ENCODE data around the gene NCAPG2.
"Not testable (repeated sequence)": the region's sequence is repeated elsewhere in the genome, so short reads cannot be mapped to it uniquely, and the experiment has no call there.

Gene NCAPG2

DNA sequence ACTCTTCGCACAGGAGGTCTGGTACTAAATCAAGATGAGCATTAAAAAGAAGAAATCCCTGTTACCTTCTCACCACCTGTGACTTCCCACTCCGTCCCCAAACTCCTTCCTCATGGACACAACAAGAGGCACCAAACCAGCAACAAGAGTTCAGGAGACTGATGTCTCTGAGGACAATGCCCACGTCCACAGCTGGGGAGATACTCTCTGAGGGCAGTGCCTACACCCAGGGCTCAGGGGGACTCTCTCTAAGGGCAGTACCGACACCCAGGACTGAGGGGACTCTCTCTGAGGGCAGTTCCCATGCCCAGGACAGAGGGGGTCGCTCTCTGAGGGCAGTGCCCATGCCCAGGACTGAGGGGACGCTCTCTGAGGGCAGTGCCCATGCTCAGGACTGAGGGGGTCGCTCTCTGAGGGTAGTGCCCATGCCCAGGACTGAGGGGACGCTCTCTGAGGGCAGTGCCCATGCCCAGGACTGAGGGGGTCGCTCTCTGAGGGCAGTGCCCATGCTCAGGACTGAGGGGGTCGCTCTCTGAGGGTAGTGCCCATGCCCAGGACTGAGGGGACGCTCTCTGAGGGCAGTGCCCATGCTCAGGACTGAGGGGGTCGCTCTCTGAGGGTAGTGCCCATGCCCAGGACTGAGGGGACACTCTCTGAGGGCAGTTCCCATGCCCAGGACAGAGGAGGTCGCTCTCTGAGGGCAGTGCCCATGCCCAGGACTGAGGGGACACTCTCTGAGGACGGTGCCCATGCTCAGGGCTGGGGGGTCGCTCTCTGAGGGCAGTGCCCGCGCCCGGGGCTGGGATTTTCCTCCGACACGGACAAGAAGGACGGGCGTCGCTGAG is 703 bp downstream of the NCAPG2 start:
- DNase-seq: not testable (repeated sequence)

DNA sequence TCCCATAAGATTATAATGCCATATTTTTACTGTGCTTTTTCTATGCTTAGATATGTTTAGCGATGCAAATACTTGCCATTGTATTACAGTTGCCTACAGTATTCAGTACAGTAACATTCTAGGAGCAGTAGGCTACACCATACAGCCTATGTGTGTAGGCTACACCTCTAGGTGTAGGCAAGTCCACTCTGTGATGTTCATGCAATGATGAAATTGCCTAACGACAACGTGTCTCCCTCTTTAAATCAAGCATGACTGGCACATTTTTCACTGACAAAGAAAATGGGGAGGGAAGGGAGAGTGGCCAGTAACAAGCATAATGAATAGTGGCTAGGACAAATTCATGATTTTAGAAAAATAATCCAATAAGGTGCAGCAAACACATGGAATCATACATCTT is 1.7 kb downstream of the NCAPG2 start:
- DNase-seq: no peak

- DNase-seq: no peak
These were observed 2.4 kb downstream of the NCAPG2 start for GRCh38 chr7:158702196-158702595.

DNA sequence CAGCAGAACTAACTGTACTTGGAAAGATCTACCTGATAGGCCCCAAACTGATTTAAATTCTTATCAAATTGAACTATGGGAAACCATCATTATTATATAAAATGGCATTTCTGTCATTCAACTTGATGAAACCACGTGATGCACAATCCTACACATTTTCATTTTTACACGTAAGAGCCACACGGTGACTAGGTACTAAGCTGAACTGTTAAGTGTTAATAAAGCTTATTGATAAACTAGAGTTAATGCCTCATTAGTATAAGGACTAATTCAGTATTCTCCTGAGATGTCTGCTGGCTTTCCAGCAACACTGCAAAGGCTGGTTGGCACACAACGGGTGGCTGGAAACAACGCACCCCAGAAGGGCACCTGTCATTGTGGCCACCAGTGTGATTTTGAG is 4.6 kb downstream of the NCAPG2 start:
- no peak for DNase-seq

DNA sequence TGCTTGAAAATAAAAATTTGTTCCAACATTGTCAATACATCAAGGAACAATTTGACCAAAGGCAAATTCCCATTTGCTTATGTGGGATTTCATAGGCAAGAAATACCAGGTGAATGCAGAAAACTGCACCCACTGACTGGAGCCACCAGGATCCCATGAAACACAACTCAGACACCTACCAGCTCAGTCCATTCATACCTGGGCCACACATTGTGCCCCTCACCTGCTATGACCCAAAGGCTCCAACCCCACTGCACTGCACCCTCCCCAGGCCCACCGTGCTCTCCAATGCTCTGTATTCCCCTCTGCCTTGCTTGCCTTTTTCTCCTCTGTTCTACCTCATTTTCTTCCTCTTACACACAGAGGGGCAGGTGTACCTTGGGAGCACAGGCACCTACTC is 5.3 kb downstream of the NCAPG2 start:
- DNase-seq: no peak

DNA sequence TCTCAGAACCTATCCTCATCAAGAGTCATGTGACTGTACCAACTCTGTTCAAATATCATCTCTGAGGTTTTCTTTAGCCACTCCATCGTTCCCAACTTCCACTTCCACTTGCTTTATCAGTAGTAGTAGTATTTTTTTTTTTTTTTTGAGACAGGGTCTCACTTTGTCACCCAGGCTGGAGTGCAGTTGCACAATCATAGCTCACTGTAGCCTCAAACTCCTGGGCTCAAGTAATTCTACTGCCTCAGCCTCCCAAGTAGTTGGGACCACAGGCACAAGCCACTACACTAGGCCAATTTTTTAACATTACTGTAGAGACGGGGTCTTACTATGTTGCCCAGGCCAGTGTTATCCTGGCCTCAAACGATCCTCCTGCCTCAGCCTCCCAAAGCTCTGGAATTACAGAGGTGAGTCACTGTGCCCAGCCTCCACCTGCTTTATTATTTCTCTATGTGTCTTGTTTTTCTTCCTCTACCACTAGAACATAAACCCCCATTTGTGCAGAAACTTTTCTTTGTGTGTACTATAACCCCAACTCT is 5.9 kb downstream of the NCAPG2 start:
- DNase-seq: no peak

DNA sequence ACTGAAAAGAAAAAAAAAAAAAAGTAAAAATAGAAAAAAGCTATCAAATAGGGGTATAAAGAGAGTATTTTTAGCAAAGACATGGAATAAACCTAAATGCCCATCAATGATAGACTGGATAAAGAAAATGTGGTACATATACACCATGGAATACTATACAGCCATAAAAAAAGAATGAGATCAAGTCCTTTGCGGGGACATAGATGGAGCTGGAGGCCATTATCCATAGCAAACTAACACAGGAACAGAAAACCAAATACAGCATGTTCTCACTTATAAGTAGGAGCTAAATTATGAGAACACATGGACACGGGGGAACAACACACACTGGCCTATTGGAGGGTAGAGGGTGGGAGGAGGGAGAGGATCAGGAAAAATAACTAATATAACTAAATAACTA is 7.0 kb downstream of the NCAPG2 start:
- DNase-seq: not testable (repeated sequence)

DNA sequence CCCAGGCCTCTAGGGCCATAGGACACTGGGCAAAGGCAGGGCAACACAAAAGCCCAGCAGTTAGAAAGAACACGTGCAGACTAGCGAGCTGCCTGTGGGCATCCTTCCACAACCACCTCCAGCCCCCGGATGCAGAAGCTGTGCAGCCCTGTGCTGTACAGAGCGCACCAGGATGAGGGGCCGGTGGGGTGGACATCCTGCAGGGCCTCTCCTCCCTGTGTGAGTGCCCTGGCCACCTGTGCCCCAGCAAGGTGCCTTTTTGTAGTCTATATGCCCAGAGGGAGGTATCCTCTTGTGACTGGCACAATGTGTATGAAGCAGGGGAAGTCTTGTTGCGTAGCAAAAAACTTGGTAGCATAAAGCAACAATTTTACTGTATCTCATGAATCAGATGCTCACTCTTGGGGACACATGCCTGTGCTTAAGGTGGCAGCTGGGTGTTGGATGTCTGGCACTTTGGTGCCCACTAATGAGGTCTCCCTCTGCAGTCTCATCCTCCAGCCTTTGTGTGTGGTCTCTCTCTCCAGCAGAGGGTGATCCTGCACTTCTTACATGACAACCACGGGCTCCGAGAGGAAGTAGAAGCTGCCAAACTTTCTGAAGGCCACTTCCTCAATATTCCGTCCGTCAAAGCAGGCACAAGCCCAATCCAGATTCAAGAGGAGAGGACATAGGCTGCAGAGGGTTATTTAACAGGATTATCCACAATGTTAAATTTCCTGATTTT is 8.7 kb downstream of the NCAPG2 start:
- DNase-seq: no peak

DNA sequence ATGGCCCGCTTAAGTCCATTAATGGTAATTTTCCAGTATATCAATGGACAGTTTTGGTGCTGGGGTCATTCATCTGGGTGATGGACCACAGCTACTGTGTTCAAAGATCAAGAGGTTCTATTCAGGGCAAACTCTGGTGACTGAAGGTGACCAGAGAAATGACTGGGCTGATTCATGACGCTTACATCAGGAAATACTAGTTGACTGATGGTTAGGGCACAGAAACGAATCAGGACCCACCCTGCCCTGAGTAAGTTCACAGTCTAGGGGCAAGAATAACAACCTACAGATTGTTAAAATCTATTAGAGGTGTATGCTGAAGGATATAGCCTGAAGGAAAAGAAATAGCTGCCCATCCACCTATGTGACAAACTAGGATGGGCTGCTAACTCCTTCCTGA is 9.5 kb downstream of the NCAPG2 start:
- no peak for DNase-seq

GRCh38 chr7:158694650-158695049 is 10.0 kb downstream of the NCAPG2 start:
- no peak for DNase-seq

DNA sequence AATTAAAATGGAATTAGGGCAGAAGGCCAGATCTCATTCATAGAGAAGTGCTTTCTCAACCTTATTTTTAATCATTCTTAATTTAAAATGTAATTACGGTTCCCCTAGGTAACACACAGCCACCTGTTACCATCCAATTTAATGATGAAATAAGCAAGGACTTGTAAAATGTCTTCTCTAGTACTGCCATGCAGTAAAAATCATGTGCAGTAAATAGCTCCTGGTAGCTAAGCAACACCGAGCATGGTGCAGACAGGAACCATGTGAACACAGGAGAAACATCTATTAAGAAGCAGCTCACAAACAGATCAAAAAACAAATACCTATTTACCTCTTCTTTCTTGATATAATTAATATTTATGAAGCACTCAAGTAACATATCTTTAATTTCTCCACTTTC is 15.1 kb downstream of the NCAPG2 start:
- DNase-seq: no peak

GRCh38 chr7:158687406-158687805 is 17.2 kb downstream of the NCAPG2 start:
- no peak for DNase-seq

DNA sequence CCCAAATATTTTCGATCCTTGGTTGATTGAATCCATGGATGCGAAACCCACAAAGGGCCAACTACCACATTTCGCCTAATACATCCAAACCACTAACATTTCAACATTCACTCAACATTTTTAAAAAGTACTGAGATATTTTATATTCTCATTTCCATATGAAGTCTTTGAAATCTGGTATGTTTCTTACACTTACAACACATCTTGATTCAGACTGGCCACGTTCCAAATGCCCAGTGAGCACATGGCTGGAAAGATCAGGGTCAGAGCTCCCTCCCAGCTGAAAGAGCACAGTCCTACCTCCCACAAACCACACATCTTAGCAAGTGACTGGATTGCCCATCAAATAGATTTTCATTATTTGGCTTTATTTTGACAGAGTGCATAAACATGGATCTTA is 18.9 kb downstream of the NCAPG2 start:
- no peak for DNase-seq

- DNase-seq: no peak
These were observed 20.3 kb downstream of the NCAPG2 start for GRCh38 chr7:158684329-158684728.

DNA sequence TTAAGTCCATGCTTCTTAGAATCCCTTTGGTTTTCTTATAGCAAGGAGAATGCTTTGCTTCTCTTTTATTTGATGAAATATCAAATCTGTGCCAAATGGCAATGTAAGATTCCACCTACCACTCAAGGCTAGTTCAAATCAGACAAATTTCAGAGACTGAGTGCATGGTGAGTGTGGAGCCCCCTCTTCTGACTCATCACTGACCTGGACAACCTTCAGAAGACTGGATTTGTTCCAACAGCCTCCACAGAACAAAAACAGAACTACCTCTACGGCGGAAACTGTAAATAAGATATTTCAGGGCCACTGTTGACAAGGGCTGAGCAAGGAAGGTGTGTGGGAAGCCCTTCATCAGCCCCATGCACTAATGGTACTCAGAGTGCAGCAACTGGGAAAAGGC is 21.1 kb downstream of the NCAPG2 start:
- DNase-seq: no peak

DNA sequence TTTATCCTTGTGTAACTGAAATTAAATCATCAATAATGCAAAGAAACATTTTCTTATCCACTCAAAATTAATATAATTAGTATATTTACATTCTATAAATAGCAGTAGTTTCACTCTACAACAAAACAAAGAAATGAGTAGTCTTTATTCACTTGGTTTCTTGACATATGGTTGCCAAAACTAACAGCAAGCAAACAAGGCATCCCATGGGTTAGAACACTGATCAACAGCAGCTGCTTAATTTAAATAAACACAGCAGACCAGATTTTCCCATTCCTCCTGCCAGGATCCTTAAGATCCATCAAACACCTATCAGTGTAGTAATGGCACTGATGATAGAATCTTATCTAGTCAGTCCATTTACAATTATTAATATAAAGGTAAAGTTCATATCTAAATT is 22.1 kb downstream of the NCAPG2 start:
- no peak for DNase-seq

DNA sequence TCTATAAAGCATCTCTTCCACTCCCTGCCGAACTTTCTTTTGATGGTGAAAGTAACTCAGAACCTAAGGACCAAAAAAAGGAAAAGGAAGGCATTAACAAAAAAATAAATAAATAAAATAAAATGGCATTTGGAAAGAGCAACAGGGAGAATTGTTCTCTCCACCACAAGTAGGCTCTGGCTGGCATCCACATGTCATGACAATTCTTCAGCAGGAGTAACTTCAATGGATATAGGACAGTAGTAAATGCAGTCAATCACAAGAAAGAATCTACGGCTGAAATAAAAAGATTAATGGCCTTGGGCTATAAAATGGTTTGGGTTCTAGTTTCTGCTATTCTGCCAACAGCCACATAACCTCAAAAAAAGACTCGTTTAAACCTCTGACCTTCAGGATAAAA is 23.9 kb downstream of the NCAPG2 start:
- no peak for DNase-seq

- no peak for DNase-seq
These were observed 27.7 kb downstream of the NCAPG2 start for GRCh38 chr7:158676906-158677305.

- no peak for DNase-seq
These were observed 28.3 kb downstream of the NCAPG2 start for GRCh38 chr7:158676171-158676840.

- no peak for DNase-seq
These were observed 31.6 kb downstream of the NCAPG2 start for GRCh38 chr7:158672975-158673374.

GRCh38 chr7:158668086-158668485 is 36.5 kb downstream of the NCAPG2 start:
- not testable (repeated sequence) for DNase-seq

DNA sequence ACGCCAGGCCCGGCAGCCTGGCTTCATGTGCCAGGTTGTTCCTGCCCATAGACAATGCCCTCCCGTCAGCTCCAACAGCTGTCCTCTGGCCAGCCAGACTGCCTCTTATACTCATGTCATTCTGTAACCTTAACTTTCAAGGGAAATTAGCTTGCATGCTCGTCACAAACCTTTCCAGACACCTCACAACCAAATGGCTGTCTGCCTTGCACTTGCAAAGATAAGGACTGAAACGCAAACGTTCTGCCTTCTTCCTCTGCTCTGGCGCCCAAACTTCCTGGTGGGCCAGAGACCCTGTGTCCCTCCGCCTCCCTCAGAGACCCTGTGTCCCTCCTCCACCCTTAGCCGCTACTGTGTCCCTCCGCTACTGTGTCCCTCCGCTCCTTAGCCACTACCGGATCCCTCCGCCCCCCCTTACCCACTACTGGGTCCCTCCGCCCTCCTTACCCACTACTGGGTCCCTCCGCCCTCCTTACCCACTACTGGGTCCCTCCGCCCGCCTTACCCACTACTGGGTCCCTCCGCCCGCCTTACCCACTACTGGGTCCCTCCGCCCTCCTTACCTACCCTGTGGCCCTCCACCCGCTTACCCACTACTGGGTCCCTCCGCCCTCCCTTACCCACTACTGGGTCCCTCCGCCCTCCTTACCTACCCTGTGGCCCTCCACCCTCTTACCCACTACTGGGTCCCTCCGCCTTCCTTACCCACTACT is 37.5 kb downstream of the NCAPG2 start:
- not testable (repeated sequence) for DNase-seq

DNA sequence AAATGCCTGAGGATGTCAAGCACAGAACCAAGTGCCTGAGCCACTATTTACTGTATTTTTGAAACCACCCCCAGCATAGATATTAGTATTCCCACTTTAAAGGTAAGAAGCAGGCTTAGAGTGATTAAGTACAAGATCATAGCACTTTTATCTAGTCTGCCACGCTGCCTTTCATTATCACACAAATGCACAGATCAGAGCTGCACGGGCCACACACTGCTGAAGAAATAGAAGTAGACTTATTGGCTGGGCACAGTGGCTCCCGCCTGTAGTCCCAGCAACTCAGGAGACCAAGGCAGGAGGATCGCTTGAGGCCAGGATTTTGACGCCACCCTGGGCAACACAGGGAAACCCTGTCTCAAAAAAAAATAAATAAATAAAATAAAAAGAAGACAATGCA is 38.2 kb downstream of the NCAPG2 start:
- no peak for DNase-seq
